ENCODE data around the gene HTR7.
A peak's percentile ranks its signal among the peaks of the same experiment; 100 is the strongest.

Gene HTR7

DNA sequence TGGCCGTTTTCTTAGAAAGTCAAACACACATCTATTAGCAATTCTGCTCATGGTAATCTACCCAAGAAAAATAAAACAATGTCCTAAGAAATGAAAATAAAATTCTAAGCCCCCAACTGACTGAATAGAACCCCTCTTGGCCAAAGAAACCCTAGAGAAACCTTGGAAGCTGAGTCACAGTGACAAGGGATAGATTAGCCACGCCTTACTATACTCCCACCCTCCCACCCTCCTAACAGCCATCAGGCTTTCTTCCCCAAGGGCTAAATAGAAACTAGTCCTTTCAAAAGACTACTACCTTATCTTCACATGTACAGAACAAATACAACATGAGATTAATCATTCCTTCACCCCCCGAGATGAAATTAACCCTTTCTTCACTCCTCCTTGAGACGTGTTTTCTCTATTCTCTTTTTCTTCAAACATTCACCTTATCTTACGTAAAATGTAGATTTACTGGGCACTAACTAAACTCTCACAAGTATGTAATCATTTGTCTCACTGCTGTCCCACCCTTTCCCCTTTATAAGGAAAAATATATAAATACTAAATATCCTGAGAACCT, 57.5 kb downstream of the HTR7 start:
- DNase-seq: no peak

DNA sequence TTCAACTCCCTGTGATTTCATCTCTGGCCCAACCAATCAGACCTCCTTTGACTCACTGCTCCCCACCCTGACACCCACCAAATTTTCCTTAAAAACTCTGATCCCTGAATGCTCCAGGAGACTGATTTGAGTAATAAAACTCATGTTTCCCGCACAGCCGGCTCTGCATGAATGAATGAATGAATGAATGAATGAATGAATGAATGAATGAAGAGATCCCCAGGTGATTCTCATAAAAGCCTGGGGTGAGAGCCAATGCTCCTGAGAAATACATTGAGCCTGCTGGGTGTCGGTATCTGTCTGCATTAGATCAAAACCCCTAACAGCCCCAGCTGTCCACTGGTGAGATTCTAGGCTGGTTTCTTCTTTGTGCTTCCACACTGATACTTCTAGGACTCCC, 58.7 kb downstream of the HTR7 start:
- no peak for DNase-seq

GRCh38 chr10:90798482-90798881, 59.4 kb downstream of the HTR7 start:
- no peak for DNase-seq

- DNase-seq: no peak
Measured at GRCh38 chr10:90790422-90790821, 67.4 kb downstream of the HTR7 start.

DNA sequence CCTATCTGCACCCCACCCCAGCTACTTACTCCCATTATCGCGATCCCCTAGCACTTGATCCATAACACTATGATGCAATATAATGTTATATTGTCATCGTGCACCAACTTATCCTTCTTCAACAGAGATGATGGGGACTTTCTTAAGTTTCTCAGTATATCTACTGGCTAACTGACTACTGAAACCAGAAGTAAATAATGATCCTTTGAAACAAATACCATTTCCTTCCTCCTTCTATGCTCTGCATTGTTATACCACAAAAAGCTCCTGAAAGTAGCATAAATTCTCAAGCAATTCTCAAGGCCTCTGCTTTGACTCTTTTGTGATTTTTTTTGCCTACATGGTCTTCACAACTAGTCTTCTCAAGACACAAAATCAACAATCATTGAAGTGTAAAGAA, 68.9 kb downstream of the HTR7 start:
- DNase-seq: no peak

GRCh38 chr10:90788199-90788491, 69.7 kb downstream of the HTR7 start:
- DNase-seq: no peak

DNA sequence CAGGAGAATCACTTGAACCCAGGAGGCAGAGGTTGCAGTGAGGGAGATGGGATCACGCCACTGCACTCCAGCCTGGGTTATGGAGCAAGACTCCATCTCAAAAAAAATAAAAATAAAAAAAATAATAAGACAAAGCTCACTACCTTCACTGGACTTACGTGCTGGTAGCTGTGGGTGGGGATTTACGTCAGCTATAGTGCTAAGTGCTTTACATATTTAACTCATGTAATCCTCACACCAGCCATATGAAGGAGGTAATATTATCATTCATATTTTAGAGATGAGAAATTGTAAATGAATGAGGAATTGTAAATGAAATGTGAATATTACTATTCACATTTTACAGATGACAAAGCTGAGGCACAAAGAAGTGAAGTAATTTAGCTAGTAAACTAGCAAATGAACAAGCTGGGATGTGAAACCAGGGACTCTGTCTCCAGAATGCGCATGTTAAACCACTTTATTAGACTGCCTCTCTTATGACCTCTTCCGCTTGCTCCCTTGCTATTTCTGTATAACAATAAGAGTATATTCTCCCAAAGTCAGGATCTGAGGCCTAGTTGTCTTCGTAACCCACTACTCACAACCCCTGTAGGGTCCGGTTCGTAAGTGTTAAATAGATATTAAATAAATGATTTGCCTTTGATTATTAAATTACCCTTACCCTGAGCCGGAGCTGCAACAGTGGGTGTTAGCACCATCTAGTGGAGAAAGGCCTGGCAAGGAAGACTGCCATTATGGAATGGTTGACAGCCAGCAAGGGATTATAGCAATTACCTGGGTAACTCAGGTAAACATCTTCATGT, 70.2 kb downstream of the HTR7 start:
- peak in 1 of 5 experiments; percentile 8 for DNase-seq

DNA sequence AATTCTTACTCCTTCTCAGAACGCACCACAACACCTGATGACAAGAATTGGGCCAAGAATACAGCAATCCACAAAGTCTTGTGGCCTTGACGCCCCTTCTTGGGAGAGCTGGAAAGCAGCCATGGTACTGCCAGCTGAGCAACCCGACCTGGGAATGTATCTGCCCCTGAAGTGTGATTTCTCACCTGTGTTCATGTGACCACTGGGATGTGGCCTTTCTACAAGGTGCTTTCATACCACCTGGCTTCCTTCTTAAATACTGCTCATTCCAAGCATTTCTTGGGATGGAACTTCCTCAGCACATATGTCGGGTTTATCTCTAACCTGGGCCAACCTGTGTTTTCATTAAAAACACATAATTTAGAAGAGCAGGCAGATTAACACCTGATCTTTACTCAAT, 72.1 kb downstream of the HTR7 start:
- no peak for DNase-seq

DNA sequence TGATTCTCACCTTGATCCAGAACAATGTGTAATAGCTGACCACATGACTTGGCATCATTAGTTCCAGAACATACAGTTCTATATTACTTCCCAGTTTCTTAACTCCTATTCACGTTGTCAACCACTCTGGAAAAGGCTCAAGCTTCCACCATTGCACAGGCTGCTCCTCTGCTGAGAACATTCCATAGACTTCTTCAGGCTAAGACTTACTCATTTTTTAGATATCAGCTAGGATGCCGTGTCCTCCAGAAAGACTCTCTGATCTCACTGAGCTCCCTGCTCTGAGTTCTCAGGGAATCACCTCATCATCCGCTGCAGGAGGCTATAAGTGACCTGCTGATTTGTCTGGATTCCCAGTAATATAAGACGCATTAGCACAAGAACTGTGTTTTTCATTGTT, 73.1 kb downstream of the HTR7 start:
- no peak for DNase-seq

DNA sequence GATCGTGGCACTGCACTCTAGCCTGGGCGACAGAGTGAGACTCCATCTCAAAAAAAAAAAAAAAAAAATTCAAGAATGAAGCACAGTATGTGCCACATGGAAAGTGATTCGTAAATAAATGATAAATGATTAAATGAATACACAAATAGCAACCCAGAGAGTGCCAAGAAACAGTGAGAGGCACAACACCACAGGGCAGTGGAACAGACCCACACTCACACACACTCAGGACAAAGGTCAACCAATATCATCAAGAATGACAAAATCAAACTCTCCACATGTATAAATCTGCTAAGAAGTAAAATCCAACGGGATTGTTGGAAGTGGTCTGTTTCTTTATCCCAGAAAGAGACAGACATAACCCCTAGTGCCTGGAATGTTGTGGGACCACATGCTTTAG, 77.4 kb downstream of the HTR7 start:
- no peak for DNase-seq

DNA sequence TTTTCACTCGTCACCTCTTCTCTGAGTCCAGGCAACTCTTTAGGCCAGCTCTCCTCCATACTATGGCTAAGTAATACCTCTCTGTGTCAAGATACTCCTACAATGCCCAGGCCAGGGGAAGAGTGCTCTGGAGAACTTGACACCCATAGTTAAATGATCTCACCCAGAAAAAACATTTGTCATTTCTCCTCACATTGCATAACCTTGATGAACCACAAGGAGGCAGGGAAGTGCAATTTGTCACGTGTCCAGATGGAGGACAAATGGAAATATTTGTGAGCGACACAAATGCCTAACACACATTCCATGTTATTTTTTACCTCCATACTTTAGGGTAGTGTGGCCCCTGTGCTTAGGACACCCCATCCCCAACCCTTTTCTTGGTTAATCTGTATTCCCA, 78.3 kb downstream of the HTR7 start:
- no peak for DNase-seq

DNA sequence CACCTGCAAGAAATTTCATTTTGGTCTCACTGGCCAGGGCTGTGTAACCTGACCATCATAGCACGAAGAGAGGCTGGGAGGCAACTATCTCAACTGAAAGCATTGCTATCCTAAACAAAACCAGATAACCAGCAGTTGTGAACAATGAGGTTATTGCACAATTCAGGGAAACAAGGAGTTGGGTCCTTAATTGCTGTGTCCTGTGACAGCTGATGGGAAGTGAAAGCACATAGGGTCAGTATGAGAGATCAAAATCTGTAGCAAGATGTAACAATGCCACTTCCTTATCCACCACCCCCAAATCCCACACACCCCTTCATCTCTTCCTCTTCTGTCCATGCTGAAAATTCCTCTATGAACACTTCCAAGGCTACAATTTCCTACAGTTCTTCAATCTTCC, 80.2 kb downstream of the HTR7 start:
- DNase-seq: no peak

DNA sequence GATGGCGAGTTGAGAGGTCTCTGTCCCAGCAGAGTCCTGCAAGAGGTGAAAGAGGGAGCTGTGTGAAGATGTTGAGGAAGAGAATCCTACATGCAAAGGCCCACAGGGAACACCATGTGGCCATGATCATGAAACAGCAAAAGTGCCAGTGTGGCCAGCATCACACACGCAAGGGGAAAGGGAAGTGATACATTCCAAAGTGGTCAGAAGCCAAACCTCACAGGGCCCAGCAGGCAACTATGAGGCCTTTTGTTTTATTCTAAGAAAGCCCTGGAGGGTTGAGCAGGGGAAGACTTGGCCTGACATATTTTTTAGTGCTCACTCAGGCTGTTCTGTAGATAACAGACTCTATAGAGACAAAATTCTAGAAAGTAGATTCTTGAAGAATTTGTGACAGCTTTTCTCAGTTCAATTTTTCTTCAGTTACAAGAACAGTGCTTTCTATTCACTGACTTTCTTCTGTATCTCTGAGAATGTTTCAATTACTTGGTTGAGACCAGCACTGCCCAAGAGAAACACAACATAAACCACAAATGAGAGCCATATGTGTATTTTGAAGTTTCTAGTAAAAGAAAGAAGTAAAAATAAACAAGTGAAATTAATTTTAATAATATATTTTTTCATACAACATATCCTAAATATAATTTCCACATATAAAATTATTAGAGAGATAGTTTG, 82.3 kb downstream of the HTR7 start:
- DNase-seq: no peak

- DNase-seq: no peak
Measured at GRCh38 chr10:90769946-90770841, 87.6 kb downstream of the HTR7 start.

DNA sequence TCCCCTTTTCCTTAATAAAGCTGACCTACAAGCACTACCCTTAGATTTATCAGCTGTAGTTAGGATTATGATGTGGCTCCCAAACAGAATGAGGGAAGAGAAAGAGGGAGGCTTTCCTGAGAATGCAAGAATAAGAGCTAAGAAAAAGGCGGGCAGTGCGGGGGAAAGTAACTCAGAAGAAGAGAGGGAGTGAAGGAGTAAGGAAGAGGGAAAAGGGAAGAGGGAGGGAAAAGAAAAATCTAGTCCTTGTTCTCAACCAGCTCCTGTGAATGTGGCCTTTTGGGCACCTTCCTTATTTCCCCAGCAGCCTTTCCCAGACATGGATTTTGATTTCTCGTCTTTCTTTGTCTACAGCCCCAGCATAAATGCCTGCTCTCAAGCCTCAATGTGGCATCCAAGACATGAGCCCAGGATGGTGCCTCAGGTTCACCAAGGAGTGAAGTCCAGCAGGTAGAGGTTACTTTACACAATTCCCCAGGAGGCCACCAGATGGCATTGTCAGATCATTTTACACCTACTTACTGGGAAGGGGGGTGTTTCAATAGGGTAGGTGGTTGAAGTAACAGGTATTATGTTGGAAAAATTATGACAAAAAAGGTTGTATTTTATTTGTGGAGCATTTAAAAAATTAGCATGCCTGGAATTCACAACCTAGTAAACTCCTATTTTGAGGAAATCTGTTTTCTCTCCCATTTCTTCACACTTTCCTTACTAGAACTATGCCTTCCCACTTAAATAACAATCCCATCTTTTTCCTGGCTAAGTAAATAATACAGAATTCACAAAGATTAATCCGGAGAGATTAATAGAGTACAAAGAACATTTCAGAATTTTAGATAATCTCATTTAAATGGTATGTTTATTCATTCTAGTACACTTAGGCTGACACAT, 106.5 kb downstream of the HTR7 start:
- peak in 1 of 5 experiments; percentile 30 for DNase-seq

DNA sequence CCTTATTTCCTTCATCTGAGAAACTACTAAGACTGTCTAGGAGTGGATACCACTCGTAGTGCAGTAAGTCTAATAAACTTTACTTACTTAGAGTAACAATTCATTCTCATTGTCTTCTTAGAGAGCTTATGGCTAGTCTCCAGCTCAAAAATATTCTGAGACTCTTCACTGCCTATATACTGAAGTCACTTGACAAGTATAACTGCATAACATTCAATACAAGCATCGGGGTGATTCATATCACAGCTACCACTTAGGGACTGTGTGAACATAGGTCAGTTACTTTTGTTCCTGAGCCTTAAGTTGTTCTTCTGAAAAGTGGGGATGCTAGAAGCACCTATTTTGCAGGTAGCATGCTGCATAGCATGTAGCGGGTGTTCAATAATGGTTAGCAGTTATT, 111.0 kb downstream of the HTR7 start:
- DNase-seq: no peak

DNA sequence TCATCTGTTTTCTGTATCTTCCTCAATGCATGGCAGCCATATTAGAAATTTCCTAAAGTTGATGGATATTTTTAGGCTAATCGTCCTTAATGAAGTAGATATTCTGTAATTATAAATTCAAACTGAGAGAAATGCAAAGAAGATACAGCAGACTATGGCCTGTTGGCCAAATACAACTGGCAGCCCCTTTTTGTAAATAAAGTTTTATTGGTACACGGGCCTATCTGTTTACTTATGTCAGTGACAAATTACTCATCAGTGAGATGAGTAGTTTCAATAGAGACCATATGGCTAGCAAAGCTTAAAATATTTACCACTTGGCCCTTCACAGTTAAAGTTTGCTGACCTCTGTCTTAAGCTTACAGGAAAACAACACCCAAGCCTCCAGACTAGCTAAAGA, 112.3 kb downstream of the HTR7 start:
- DNase-seq: no peak

GRCh38 chr10:90743291-90743690, 114.5 kb downstream of the HTR7 start:
- no peak for DNase-seq

- DNase-seq: no peak
Measured at GRCh38 chr10:90741926-90742565, 115.8 kb downstream of the HTR7 start.

DNA sequence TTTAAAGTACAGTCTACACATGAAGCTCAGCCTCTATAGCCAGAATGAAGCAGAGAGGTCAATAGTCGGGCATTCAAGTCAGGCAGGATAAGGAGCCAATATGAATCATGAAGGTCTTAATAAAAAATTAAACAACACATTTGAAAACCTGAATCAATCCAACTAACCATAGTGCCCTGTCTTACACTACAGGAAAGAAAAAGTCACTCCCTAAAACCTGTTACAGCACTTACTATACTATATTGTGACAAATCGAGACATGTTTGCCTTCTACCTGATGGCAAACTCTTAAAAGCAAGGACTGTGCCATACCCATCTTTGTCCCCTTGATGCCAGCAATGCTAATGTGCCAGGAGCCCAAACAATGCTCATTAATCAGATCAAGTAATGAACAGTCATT, 117.6 kb downstream of the HTR7 start:
- no peak for DNase-seq

- DNase-seq: no peak
Measured at GRCh38 chr10:90738885-90739284, 119.0 kb downstream of the HTR7 start.

DNA sequence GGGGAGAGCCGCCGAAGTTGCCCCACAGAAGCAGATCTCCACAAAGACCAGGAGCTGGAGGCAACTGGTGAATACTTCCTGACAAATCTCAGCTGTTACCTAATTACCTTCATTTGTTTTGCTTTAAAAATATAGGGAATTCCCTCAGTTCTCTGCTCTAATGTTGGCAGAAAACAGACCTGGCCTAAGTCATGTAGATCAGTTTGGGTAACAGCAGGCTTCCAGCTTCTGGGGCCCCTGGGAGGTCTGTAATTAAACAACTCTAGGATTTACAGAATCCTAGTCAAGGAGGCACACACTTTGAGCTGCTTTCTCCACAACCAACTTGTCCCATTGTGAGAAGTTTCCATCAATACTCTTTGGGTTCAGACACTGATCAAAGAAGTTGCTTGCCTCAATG, 123.4 kb downstream of the HTR7 start:
- no peak for DNase-seq

All from T-helper 2 cell (primary cell).